Kidney capillary endothelial cell (primary cell): ENCODE results near the gene PTGIR.
"Not testable (repeated sequence)": the region's sequence is repeated elsewhere in the genome, so short reads cannot be mapped to it uniquely, and the experiment has no call there.

Source experiments
- DNase-seq: peaks from one replicate; pipeline ENCODE4 v3.0.0-alpha.2; 2018; ENCODE audit warnings: low spot score

PTGIR gene

DNA sequence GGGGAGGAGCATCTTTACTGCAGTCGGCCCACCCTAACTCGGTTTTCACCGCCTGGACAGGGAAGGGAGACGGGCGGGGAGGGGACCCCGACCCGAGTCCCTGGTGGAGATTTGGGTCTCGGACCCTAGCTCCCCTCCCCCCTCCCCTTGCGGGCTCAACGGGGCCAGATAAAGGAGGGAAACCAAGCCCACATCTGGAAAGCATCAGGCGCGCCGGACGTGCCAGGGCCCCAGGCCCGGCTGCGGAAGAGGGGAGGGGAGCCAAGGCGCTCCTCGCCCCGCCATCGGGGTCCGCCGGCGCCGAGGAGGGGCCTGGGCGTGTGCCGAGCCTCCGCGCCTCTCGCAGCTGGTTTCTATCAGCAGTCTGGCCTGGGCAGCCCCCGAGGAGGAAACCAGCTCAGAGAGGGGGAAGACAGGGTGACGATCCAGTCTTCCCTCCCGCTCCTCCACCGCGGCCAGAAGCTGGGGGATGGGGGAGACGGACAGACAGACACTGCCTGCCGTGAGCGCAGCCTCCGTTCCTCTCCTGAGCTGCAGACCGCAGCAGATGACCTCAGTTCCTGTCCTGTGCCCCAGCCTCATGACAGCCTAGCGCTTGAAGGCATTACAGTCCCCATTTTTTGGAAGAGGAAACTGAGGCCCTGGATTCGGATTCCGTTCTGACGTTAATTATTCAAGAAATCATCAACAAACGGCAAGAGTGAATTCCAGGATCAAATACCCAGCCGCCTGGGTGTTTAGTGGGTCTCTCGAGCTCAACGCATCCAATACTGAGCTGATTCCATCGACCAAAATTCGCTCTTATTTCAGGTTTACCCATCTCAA is 14.7 kb upstream of the PTGIR start:
- peak; percentile 26 for DNase-seq

DNA sequence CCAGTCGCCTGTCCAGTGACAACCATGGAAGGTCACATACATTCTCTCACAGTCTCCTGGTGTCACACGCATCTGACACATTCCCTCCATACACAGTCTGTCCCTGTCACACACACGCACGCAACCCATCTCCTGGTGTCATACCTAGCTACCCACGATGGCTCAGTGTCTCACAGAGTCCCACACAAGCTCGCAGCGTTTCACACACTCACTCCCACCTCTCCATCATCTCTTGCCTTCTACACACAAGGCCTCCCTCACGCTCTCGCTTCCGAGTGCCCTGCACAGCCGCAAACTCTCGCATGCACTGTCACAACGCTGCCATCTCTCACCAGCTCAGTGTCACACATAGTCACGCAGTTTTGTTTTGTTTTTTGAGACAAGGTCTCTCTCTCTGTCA is 12.3 kb upstream of the PTGIR start:
- DNase-seq = no peak

DNA sequence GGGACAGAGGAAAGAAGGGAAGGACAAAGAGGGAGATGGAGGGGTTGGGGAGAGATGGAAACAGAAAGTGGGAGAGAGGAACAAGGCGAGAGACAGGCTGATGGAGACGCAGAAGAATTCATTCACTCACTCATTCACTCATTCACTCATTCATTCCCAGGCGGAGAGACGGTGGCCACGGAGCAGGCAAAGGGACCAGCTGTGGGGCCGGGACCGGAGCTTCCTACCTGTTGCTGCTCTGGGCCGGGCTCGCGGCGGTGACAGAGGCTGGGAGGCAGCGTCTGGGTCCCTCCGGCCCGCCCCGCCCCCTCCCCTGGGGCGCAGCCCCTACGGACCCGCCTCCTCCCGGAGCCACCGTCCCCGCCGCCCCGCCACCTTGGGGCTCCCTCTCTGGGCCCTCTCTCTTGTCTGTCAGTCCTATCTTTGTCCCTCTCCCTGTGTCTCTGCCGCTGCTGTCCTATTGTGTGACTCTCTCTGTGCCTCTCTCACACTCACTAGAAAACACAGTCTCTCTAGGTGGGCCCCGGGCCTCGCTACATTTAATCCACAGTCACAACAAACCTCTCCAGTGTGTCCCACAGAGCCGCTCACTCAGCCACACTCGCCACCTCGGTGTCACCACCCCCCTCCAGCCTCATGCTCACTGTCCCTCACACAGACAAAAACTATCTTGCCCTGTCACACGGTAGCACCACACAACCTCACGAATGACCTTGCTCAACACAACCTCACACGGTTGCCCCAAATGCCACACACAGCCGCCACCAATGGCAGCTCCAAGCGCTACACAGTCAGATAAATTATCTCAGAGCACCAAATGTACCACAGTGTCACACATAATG is 11.3 kb upstream of the PTGIR start, which contains the start of gene GNG8:
Gene GNG8, minus strand, starts transcription at position 283 of the 842 bp plus-strand sequence. CDS start 1,520 bp downstream, outside the sequence.
- DNase-seq = no peak

DNA sequence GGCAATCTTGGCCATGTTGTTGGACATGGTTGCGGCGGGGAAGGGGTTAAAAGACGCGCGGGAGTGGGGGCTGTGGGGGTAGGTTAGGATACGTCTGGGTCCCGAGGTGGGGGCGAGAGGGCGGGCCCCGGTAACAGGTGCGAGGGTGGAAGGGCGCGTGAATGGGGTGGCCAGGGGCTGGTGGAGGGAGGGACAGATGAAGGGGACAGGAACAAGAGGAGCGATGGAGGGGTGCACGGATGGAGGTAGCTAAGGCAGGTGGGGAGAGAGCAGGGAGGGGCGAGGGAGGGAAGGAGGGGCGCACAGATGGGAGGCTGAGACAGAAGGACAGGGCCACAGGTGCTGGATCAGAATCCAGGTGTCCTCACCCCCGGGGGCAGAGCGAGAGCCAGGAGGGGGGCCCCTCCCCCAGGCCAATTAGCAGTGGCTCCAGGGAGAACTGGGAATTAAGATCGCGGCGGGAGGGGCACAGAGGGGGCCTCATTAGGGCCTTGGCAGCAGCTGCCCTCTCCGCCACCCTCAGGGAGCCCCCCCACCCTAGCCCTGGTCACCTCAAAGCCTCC is 9.8 kb upstream of the PTGIR start:
- no peak for DNase-seq

DNA sequence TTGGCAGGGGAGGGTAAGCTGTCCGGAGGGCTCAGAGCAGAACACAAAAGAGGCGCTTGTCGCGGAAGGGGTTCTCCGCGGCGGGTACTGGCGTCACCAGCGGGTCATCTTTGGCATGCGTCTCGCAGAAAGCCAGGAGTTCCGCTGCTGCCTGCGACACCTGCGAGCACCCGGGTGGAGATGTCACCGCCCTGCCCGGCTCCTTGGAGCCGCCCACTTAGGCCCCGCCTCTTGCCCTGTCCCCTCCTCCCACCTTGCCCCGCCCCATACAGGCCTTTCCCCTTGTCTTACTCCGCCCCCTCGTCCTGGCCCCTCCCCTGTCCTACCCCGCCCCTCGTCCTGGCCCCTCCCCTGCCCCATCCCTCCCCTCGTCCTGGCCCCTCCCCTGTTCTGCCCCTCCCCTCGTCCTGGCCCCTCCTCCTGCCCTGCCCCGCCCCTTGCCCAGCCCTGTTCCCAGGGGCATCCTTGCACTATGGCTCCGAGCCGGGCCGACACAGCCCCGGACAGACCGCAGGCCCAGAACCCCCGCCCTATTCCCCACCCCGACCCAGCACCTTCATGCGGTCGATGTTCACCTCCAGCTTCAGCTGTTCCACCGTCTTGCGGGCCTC is 9.3 kb upstream of the PTGIR start:
- peak; percentile 70 for DNase-seq

DNA sequence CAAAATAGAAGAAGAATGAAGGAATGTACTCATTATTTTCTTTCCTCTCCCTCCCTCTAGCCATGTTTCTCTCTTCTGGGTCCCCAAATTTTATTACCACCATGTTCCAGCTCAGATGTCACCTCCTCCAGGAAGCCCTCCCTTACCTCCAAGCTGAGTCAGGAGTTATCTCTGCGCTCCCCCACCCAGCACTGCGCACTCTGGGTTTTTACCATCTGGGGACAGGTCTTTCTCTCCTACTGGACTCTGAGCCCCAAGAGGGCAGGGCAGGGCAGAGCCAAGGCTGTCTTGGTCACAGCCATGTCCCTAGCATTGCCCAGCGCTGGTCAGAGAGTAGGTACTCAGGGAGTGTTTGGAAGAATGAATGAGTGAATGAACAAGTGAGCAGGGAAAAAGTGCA is 8.2 kb upstream of the PTGIR start:
- no peak for DNase-seq

DNA sequence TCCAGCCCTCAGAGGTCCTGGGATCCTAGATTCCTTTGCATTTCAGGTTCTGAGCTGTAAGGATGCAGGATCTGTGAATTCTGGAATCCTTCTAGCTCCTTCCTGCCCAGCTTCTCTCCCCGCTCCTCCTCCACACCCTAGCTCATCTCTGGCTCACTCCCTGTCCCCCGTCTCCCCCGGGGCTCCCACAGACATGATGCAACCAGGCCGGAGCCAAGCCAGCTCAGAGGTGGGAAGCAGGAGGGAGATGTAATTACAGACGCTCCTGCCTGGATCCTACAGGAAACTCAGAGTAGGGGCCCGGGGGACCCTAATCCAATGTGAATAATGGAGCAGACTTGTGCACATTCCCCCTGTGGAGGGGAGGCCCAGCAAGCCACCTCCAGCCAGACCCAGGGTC is 6.6 kb upstream of the PTGIR start:
- DNase-seq = no peak

DNA sequence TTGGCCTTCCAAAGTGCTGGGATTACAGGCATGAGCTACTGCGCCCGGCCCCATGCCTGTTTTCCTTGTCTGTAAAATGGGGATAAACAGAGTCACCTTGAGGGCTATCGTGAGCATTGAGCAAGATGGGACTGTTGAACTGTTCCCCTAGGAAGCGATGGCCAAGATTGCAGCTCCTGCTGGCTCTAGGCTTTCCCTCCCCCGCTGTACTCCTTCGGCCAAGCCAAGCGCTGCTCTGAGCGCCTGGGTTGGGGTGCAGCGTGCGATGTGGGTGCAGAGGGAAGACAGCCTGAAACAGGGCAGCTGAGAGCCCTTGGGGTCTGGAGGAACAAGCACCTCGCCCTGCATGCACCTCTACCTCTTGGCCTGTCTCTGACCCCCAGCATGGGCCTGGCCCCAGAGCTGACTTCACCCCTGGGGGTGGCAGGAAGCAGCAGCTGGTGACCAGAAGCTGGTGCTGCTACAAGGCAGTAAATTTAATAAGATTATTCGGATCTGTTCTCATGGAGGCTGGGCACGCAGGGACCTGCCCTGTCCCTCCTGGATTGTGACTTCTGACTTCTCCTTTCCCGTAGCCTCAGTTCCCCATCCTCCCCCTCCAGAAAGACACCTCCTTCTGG is 5.8 kb upstream of the PTGIR start:
- DNase-seq = no peak

DNA sequence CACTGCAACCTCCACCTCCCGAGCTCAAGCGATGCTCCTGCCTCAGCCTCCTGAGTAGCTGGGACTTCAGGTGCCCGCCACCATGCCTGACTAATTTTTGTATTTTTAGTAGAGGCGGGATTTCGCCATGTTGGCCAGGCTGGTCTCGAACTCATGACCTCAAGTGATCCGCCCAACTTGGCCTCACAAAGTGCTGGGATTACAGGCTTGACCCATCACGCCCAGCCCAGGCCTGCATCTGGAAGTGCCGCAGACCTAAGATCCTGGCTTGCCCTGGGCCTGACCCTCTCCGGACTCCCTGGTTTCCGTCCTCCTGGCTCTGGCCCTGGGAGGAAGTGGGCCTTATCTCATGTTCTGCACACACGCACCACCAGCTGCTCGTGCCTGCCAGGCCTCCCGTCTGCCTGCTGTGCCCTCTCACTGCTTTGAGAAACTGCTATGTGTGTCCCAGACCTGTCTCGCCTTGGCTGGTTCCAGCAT is 4.7 kb upstream of the PTGIR start:
- DNase-seq = peak; percentile 65

DNA sequence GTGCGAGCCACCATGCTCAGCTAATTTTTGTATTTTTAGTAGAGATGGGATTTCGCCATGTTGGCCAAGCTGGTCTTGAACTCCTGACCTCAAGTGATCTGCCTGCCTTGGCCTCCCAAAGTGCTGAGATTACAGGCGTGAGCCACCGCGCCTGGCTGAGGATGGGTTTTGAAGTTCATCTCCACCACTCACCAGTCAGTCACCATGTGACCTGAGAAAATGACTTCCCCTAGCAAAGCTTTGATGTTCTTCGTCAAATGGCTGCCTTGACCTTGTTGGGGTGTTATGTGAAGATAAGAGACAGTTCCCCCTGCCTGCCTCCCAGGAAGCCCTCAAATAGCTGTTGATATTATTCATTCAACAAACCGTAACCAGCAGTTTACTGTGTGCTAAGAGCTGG is 4.1 kb upstream of the PTGIR start:
- DNase-seq = not testable (repeated sequence)

DNA sequence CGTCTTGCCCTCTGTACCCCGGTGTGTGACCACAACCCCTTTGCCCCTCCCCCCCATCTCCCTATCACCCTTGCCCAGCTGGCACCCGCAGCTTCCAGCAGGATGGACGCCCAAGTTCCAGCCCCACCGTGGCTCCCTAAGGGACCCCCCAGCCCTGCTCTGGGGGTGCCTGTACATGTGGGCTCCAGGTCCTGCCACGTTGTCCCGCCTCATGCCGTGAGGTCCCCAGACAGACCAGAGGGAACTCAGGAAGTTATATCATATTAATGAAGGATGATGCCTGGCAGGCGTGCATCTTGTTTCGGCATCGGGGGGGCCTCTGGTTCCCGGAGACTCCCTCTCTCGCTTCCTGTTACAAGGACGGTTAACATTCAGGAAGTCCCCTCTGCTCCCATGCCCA is 1.6 kb upstream of the PTGIR start:
- DNase-seq = no peak

DNA sequence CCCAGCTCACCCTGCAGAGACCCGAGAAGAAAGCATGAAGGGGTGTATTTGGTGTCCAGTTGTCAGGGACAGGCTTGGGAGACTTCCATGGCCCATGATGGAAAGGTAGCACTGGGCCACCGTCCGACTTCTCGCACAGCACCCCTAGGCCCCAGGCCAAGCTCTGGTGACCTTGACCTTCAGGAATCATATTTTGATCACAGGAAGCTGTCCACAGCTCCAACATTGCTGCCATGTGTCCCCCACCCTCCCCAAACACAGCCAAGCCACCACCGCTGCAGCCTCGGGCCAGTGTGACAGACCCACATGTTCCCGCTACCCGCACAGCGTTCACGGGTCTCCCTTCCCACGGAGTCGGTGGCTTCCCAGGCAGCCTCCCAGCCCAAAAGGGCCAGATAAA is 842 bp upstream of the PTGIR start:
- no peak for DNase-seq

DNA sequence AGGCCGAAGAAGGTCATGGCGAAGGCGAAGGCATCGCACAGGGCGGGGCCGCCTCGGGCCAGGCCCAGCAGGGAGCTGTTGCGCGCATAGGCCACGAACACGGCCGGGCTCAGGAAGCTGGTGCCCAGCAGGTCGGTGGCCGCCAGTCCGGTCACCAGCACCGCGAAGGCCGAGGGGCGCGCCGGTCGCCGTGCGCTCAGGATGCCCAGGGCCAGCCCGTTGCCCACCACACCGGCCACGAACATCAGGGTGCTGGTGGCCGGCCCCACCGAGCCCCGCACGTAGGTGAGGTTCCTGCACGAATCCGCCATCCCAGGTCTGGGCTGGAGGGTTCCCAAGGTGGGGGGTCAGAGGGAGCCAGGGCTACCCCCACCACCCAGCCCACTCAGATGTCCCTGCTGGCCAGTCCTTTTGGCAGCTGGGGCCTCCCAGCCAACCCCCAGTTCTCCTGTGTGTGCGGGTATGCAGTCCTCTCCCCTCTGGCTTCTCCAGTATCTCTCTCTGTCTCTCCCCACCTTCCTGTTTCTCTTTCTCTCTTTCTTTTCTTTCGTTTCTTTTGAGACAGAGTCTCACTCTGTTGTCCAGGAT is 880 bp downstream of the PTGIR start:
- DNase-seq = no peak

DNA sequence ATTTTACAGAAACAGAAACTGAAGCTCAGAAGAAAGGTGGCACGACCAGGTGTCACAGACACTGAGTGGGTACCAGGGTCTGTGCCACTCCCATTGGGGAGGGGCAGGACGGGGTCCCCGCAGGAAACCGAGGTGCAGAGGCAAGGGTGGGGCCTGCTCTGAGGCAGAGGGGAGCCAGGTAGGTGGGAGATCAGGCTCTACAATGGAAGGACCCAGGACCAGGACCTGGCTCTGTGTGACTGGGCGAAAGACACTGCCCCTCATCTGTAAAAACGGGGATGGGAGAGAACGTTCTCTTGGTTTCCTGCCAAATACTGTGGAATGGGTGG is 2.8 kb downstream of the PTGIR start:
- no peak for DNase-seq

DNA sequence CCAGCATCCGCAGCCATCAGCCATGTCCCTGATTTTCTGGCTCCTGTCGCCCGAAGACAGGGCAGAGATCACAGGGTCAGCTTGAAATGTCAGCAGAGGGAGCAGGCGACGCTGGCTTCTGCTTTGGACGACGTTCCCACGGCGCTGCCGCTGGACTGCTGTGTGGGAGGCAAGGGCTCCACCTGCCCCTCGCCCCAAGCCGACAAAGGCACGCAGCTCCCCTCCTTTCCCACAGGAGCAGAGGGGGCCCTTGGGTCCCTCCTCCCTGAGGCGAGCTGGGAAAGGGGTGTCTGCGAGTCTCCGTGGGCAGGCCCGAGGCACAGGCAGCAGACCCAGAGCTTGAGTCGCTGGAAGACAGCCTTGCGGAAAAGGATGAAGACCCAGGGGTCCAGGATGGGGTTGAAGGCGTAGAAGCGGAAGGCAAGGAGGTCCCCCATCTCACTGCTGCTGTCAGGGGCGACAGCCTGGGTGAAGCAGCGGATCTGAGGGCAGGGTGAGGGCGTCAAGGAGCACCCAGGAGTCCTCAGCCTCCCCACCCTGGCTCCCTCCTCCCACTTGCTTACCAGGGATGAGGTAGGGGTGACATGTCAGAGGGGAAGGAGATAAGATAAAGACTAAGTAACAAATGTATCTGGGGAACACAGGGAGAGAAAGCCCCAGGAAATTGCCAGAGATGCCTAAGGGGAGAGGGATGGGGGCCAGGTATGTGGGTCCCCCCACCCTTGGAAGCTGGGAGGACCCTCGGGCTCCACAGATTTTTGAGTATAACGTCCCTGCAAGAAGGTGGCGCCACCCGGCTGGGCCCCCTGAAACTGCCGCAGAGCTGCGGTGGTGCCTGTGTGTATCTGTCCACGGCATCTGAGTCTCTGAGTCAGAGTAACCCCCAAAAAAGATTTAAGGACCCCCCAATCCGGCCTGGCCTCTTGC is 3.4 kb downstream of the PTGIR start:
- no peak for DNase-seq

DNA sequence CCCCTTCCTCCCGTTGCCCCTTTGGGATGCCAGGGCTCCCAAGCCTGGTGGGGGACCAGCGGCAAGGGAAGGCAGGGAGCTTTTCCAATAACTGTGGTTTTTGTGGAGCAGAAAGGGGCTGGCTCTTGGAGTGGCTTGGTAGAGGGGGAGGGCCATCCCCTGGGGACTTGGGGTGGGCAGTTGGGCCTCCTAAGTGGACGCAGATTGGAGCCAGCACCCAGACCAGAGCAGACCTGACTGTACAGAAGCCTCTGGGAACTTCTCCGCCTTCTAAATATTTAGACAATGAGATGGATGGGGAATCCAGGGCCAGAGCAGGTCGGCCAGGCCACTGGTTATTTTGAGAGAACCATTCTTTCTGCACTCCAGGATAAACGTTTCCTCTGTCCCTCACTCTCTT is 4.2 kb downstream of the PTGIR start:
- DNase-seq = no peak

DNA sequence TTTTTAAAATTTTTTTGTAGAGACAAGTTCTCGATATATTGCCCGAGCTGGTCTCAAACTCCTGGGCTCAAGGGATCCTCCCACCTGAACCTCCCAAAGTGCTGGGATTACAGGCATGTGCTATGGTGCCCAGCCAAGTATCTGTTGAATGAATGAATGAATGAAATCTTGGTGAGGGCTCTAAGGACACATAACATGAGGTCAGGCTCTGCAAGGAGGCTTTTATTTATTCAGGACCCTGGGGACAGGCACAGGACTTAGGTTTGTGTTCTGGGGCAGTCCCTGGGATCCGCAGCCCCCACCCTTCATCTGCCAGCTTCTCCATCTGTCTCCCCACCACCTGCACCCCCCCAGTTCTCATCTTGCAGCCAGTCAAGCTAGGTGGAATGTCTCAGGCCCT is 4.6 kb downstream of the PTGIR start:
- no peak for DNase-seq

DNA sequence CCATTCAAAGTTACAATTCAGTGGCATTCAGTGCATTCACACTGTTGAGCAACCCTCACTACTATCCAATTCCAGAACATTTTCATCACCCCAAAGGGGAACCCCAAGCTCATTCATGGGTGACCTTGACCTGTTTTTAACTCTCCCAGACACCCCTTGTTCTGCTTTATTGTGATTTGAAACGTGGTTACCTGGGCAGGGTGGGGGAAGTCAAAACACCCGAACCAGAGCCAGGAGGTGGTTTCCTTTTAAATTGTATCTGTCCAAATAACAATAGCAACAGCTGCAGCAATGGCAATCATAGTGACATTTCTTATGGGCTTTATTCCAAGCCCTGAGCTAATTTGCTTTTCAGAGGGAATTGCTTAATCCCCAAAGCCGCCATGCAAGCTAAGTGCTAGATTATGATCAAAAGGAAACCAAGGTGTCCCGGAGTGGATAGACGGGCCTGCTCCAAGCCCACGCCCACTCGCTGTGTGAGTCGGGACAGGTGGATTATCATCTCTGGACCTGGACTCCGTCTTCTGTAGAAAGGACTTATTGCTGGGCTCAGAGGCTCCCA is 6.1 kb downstream of the PTGIR start:
- no peak for DNase-seq

DNA sequence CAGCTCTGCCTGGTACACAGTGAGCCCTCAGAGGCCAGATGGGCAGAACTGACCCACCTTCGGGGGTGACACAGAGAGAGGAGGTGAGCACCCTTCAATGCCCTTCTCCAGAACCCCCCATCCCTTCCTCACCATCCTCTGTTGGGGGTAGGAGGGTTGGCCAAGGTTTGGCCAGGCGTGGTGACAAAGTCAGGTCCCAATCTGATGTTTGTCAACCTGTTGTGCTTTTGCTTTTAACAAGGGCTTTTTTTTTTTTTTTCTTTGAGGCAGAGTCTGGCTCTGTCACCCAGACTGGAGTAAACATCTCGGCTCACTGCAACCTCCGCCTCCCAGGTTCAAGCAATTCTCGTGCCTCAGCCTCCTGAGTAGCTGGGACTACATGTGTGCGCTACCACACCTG is 7.3 kb downstream of the PTGIR start:
- DNase-seq = no peak

DNA sequence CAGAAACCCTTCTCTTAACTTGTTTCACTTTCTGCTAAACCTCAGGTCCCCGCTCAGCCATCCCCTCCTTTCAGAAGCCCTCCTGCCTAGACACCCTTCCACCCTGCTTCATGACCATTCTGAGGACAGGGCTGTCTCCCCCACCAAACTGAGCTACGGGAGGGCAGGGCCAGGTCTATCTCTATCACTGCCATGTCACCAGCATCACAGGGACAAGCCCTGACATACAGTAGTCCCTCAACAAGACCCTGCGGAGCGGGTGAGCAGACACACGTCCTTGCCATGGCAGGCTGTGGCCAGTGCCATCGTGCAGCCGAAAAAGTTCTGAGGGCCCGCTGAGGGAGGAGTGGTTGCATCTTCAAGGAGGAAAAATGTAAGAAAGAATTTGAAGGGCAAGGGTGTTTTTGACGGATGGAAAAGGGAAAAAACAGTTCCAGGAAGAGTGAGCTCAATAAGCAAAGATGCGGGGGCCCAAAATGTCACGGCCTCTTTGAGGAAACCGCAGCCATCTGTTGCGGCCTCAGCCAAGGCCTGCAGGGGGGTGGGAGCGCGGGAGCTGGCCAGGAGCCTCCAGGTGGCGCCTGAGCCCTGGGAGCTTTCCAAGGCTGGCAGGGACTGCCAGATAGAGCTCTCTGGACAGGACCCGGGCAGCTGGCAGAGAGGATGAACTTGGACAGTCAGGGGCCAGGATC is 8.1 kb downstream of the PTGIR start:
- DNase-seq = no peak
